CD14-positive monocyte (primary cell): ENCODE measurements around the gene TTC38. TPM values are rescaled to one million over a fixed set of nuclear protein-coding genes. Genes with fewer than 3 reads are reported as not detected.

ENCODE experiments used
- DNase-seq, 3 donors: peaks; one replicate each; pipeline ENCODE4 v3.0.0-alpha.2; 2011 to 2022
- H2AFZ ChIP-seq: 2 replicates; pipeline ENCODE4 v1.6.0; 2012; ENCODE audit warnings: mild to moderate bottlenecking, low read depth, low read length, inconsistent platforms; ENCODE audit not compliant: insufficient read depth, poor library complexity, severe bottlenecking
- H3K27ac ChIP-seq, 2 donors: 1 replicate in 1 of 2; 2 replicates in 1 of 2; pipeline ENCODE4 v1.5.1; 2012 to 2013; ENCODE audit warnings: low read length in 2 of 2, control low read depth in 1 of 2, inconsistent platforms in 1 of 2, low read depth in 1 of 2, mild to moderate bottlenecking in 1 of 2
- H3K27me3 ChIP-seq, 2 donors: one replicate each; pipeline versions ENCODE4 v1.6.0 to v1.6.1; 2011 to 2013; ENCODE audit warnings: low read length in 2 of 2; ENCODE audit not compliant: control insufficient read depth in 2 of 2, insufficient read depth in 2 of 2
- H3K36me3 ChIP-seq, 2 donors: replicated peaks in 1 of 2; 1 replicate in 1 of 2; 2 replicates in 1 of 2; pipeline versions ENCODE4 v1.5.1 to v1.6.1; 2012 to 2013; ENCODE audit warnings: low read length in 2 of 2, control low read depth in 1 of 2, inconsistent platforms in 1 of 2, mild to moderate bottlenecking in 1 of 2; ENCODE audit not compliant: insufficient read depth in 2 of 2, control insufficient read depth in 1 of 2
- H3K4me1 ChIP-seq, 2 donors: 1 replicate in 1 of 2; 2 replicates in 1 of 2; pipeline versions ENCODE4 v1.5.1 to v1.6.1; 2012 to 2013; ENCODE audit warnings: low read length in 2 of 2, control low read depth in 1 of 2, inconsistent platforms in 1 of 2, mild to moderate bottlenecking in 1 of 2, moderate library complexity in 1 of 2; ENCODE audit not compliant: insufficient read depth in 2 of 2, control insufficient read depth in 1 of 2
- H3K4me2 ChIP-seq: replicated peaks from 2 replicates; pipeline ENCODE3; 2012; ENCODE audit warnings: low read length, moderate library complexity, mild to moderate bottlenecking; ENCODE audit not compliant: poor library complexity, severe bottlenecking; ENCODE audit errors: extremely low read depth
- H3K4me3 ChIP-seq, 3 experiments: fragments of 200-600 bp in 1 of 3; sonication (generic) in 1 of 3; replicated peaks in 1 of 3; 1 replicate in 2 of 3; 2 replicates in 1 of 3; pipeline ENCODE4 v1.5.1; 2011 to 2013; ENCODE audit warnings: low read length in 3 of 3, mild to moderate bottlenecking in 3 of 3, control low read depth in 2 of 3, low read depth in 2 of 3, inconsistent platforms in 1 of 3, moderate library complexity in 1 of 3
- H3K79me2 ChIP-seq: 2 replicates; pipeline ENCODE4 v1.6.0; 2012; ENCODE audit warnings: mild to moderate bottlenecking, control low read depth, inconsistent platforms, low read length, moderate library complexity; ENCODE audit not compliant: insufficient read depth
- H3K9ac ChIP-seq: 2 replicates; pipeline ENCODE4 v1.6.0; 2017; ENCODE audit warnings: low read length, mild to moderate bottlenecking; ENCODE audit not compliant: insufficient read depth, poor library complexity, severe bottlenecking
- H3K9me3 ChIP-seq, 2 donors: replicated peaks in 1 of 2; 1 replicate in 1 of 2; 2 replicates in 1 of 2; pipeline versions ENCODE4 v1.5.1 to v1.6.1; 2012 to 2013; ENCODE audit warnings: low read length in 2 of 2, control low read depth in 1 of 2; ENCODE audit not compliant: control insufficient read depth in 1 of 2, insufficient read depth in 1 of 2
- H4K20me1 ChIP-seq: 2 replicates; pipeline ENCODE4 v1.6.0; 2012; ENCODE audit warnings: mild to moderate bottlenecking, low read length, control low read depth, moderate library complexity; ENCODE audit not compliant: insufficient read depth
- H3K27ac Mint-ChIP-seq, 7 donors: one replicate each; pipeline ENCODE4 v1.8.0; 2020; ENCODE audit warnings: mild to moderate bottlenecking in 7 of 7, mixed read lengths in 7 of 7, moderate library complexity in 6 of 7, inconsistent platforms in 2 of 7
- H3K27me3 Mint-ChIP-seq, 3 donors: one replicate each; pipeline ENCODE4 v1.8.0; 2021 to 2022; ENCODE audit warnings: low read depth in 3 of 3, mild to moderate bottlenecking in 3 of 3, mixed read lengths in 3 of 3, moderate library complexity in 3 of 3, inconsistent platforms in 1 of 3
- H3K36me3 Mint-ChIP-seq, 2 donors: one replicate each; pipeline ENCODE4 v1.8.0; 2020; ENCODE audit warnings: mixed read lengths in 2 of 2, inconsistent platforms in 1 of 2, mild to moderate bottlenecking in 1 of 2
- H3K4me1 Mint-ChIP-seq: one replicate; pipeline ENCODE4 v1.8.0; 2020; ENCODE audit warnings: mild to moderate bottlenecking, mixed read lengths
- H3K4me3 Mint-ChIP-seq, 2 donors: one replicate each; pipeline ENCODE4 v1.8.0; 2020; ENCODE audit warnings: mild to moderate bottlenecking in 2 of 2, mixed read lengths in 2 of 2, moderate library complexity in 1 of 2
- H3K9me3 Mint-ChIP-seq, 7 donors: one replicate each; pipeline ENCODE4 v1.8.0; 2020 to 2022; ENCODE audit warnings: mixed read lengths in 7 of 7, mild to moderate bottlenecking in 6 of 7, moderate library complexity in 6 of 7, inconsistent platforms in 2 of 7
- WGBS: methylation state at CpG from one replicate; pipeline ENCODE4 v1.1.5; 2013; ENCODE audit warnings: missing lambda C conversion rate; ENCODE audit not compliant: insufficient coverage; 5-methylcytosine and 5-hydroxymethylcytosine counted together
- intact Hi-C, 2 donors: fragments of 100-400 bp; cut with micrococcal nuclease; formaldehyde crosslinking; loops; one replicate each; pipeline versions ENCODE4 v1.15.0 to v1.15.1; 2023
- polyA plus RNA-seq, 3 donors: library from polyadenylated mRNA; depleted of rRNA in 1 of 3; unstranded in 2 of 3; stranded (reverse) in 1 of 3; fragments of 300-500 nt in 2 of 3; fragments of >200 nt in 1 of 3; fragmentation: Illumina TruSeq in 2 of 3; gene quantifications; 1 replicate in 2 of 3; 2 replicates in 1 of 3; pipeline ENCODE4 v1.2.3, GENCODE V29; 2012 to 2021
- TF ChIP-seq, protein P1 (sequence below): fragments of 200-600 bp; IDR thresholded peaks from one replicate; pipeline ENCODE4 v1.8.0; 2022; ENCODE audit warnings: antibody characterized with exemption, mild to moderate bottlenecking

The TTC38 gene
- polyA plus RNA-seq, 3 donors: 14.7 to 22.5 (median 17.0) TPM

DNA sequence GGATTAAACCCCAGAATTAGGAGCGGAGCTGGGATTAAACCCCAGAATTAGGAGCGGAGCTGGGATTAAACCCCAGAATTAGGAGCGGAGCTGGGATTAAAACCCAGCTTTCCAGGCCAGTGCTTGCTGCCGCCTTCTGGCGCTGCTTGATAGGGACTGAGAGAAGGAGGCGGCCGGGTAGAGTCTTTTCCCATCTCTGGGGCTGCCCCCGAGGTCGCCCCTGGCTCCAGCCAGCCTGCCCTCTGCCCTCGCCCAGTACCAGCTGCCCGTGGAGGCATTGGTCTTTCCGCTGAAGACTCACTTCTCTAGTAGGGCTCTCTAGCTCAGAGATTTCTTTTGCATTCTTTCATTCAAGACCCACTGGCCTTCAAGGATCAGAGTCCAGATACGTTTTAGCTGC lies 72.9 kb downstream of the TTC38 start:
- 97% methylated on average over 11 of the region's 13 CpGs for WGBS
- Mint-ChIP-seq H3K4me3 (no peak overlapping the region), H3K27me3 (no peaks in the 10 kb centered on the region), H3K36me3 (peaks cover 73 to 79% of the 10 kb centered on the region in 2 donors), H3K9me3 (no peaks in the 10 kb centered on the region), H3K27ac (no peak overlapping the region), H3K4me1 (peaks cover 10% of the 10 kb centered on the region)
- Histone ChIP-seq H3K4me2 (no peak overlapping the region), H3K27me3 (no peaks in the 10 kb centered on the region), H4K20me1 (peaks cover 25% of the 10 kb centered on the region), H3K36me3 (peaks cover 73 to 84% of the 10 kb centered on the region in 2 donors), H3K4me1 (peaks cover 9 to 10% of the 10 kb centered on the region in 2 donors), H3K9me3 (no peaks in the 10 kb centered on the region), H3K27ac (no peak overlapping the region), H3K4me3 (no peak overlapping the region), H3K79me2 (peaks cover 24% of the 10 kb centered on the region), H3K9ac (no peak overlapping the region), H2AFZ (no peak overlapping the region)
- intact Hi-C loops: no loop called here
- TF ChIP-seq, protein P1, sequence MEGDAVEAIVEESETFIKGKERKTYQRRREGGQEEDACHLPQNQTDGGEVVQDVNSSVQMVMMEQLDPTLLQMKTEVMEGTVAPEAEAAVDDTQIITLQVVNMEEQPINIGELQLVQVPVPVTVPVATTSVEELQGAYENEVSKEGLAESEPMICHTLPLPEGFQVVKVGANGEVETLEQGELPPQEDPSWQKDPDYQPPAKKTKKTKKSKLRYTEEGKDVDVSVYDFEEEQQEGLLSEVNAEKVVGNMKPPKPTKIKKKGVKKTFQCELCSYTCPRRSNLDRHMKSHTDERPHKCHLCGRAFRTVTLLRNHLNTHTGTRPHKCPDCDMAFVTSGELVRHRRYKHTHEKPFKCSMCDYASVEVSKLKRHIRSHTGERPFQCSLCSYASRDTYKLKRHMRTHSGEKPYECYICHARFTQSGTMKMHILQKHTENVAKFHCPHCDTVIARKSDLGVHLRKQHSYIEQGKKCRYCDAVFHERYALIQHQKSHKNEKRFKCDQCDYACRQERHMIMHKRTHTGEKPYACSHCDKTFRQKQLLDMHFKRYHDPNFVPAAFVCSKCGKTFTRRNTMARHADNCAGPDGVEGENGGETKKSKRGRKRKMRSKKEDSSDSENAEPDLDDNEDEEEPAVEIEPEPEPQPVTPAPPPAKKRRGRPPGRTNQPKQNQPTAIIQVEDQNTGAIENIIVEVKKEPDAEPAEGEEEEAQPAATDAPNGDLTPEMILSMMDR: no peak
- DNase-seq: no peak

Other genes with a start within 250 kb of the TTC38 start
- gene PPARA, start 117.5 kb upstream of the TTC38 start, polyA plus RNA-seq: 1 to 10 TPM; 3.7 to 6.3 (median 4.9) TPM
- 1 to 10 TPM; 8.3 to 8.4 (median 8.3) TPM for gene CDPF1, start 17.7 kb upstream of the TTC38 start, polyA plus RNA-seq
- not detected for gene PKDREJ, start 4.7 kb upstream of the TTC38 start, polyA plus RNA-seq
- under 1 TPM in 1 of 3 donors, not detected in 2; 0.04 TPM for gene GTSE1, start 28.9 kb downstream of the TTC38 start, polyA plus RNA-seq
- 10 to 100 TPM in 1 of 3 donors, 1 to 10 TPM in 2; 4.7 to 32.9 (median 5.6) TPM for gene TRMU, start 67.7 kb downstream of the TTC38 start, polyA plus RNA-seq